Dedifferentiated amniotic fluid mesenchymal stem cell (primary cell): ENCODE data around the gene MYO9B.
"Not testable (repeated sequence)": the region's sequence is repeated elsewhere in the genome, so short reads cannot be mapped to it uniquely, and the experiment has no call there.

Source experiments
- DNase-seq: peaks from one replicate; pipeline ENCODE4 v3.0.0-alpha.2; 2016; ENCODE audit errors: extremely low spot score

MYO9B gene

GRCh38 chr19:17180997-17181702 is 105.6 kb downstream of the MYO9B start:
- no peak for DNase-seq

GRCh38 chr19:17183271-17183761 is 107.7 kb downstream of the MYO9B start:
- no peak for DNase-seq

GRCh38 chr19:17183858-17184321 is 108.3 kb downstream of the MYO9B start:
- no peak for DNase-seq

GRCh38 chr19:17184371-17184841 is 108.8 kb downstream of the MYO9B start:
- no peak for DNase-seq

GRCh38 chr19:17185590-17185989 is 110.0 kb downstream of the MYO9B start:
- DNase-seq: no peak

- not testable (repeated sequence) for DNase-seq
These were observed 116.2 kb downstream of the MYO9B start for GRCh38 chr19:17191736-17192135.

- DNase-seq: no peak
These were observed 117.2 kb downstream of the MYO9B start for GRCh38 chr19:17192751-17193150.

- DNase-seq: no peak
These were observed 119.0 kb downstream of the MYO9B start for GRCh38 chr19:17194608-17195007.

- no peak for DNase-seq
These were observed 119.5 kb downstream of the MYO9B start for GRCh38 chr19:17195106-17195505.

DNA sequence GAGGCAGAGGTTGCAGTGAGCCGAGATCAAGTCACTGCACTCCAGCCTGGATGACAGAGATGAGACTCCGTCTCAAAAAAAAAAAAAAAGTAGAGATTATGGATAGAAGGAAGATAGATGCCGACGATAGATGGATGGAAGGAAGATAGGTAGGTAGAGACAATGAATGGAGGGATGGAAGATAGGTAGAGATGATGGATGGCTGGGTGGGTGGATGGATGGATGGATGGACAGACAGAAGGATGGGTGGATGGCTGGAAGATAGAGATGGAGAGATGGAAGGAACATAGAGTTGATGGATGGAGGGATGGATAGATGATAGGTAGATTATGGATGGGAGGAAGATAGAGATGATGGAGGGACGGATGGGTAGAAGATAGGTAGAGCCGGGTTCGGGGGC is 121.0 kb downstream of the MYO9B start:
- no peak for DNase-seq

GRCh38 chr19:17197666-17198065 is 122.1 kb downstream of the MYO9B start:
- no peak for DNase-seq

- DNase-seq: no peak
These were observed 125.0 kb downstream of the MYO9B start for GRCh38 chr19:17200408-17201079.

- no peak for DNase-seq
These were observed 126.7 kb downstream of the MYO9B start for GRCh38 chr19:17202249-17202648.

GRCh38 chr19:17202713-17203112 is 127.1 kb downstream of the MYO9B start:
- no peak for DNase-seq

DNA sequence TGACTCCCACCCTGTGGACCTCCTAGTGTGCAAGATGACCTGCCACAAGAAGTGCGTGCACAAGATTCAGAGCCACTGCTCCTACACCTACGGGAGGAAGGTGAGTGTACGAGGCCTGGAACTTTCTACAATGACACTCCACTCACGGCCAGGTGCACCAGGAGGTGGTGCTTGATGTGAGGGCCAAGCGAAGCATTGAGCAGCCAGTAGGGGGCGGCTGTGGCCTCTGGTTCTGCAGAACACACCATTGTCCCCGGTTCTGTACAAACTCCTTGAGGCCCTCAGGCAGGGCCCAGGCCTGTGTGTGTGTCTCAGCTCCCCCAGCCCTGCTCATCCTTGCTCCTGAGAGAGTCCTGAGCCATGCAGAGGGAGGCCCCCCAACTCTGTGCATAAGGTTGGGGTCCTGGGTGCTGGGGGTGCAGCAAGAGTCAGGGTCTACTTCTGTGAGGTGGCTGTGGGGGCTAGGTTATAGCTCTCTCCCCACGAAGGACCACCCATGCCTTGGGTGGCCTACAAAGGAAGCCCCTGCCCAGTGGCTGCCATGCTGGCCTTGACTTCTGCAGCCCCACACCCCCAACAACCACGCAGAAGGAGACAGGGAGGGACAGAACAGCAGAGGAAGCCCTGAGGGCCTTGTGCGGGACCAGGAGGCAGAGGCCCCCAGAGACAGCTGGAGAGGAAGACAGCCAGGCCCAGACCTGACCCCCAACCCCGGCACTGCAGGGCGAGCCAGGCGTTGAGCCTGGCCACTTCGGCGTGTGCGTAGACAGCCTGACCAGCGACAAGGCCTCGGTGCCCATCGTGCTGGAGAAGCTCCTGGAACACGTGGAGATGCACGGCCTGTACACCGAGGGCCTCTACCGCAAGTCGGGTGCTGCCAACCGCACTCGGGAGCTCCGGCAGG is 129.9 kb downstream of the MYO9B start:
- peak; percentile 16 for DNase-seq

GRCh38 chr19:17206736-17207581 is 131.4 kb downstream of the MYO9B start:
- DNase-seq: no peak

GRCh38 chr19:17209126-17210036 is 133.8 kb downstream of the MYO9B start:
- no peak for DNase-seq

DNA sequence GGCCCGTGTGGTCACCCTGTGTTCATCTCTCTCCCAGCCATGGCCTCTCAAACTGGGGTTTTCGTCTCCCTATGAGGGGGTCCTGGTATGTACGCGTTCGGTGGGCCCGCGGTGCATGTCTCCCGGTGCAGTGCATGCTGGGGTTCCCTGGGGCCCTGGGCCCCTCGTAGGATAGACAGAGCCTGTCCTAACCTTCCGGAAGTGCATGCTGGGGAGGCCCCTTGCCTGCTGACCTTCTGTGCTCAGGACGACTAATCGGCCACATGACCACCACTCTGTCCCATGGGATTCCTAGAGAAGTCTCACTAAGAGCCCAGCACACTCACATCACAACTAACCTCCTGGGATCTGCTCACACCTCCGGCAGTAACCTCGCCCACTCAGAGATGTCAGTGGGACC is 134.7 kb downstream of the MYO9B start:
- DNase-seq: no peak

- DNase-seq: no peak
These were observed 136.2 kb downstream of the MYO9B start for GRCh38 chr19:17211547-17212446.
